Kidney glomerular epithelial cell (primary cell): Measurements from ENCODE around the gene PPARA.

Source experiments
- DNase-seq: peaks from one replicate; lab custom pipeline; 2025; lab: John Stamatoyannopoulos, UW

The PPARA gene

GRCh38 chr22:46145361-46145851 is 4.9 kb upstream of the PPARA start:
- DNase-seq = no peak

GRCh38 chr22:46145896-46146295 is 4.4 kb upstream of the PPARA start:
- no peak for DNase-seq

GRCh38 chr22:46146329-46146728 is 4.0 kb upstream of the PPARA start:
- DNase-seq = no peak

DNA sequence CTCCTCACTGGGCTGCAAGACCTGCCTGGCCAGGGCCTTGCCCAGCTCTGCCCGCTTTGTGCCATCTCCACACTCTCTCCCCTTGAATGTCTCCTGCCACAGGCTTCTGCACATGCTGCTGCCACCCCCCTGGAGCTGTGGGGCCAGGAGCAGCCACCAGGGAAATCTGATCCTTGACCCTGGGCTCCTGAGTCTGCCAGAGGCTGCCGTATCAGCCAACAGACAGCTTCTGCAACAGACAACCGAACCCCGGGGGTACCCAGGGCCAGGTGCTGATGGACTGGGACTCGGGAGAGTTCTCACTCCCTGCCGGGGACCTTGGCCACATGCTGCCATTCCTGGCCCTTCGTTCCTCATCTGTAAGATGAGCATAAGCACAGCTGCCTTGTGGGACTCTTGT is 3.3 kb upstream of the PPARA start:
- no peak for DNase-seq

- no peak for DNase-seq
These were observed 2.7 kb upstream of the PPARA start for GRCh38 chr22:46147471-46148267.

DNA sequence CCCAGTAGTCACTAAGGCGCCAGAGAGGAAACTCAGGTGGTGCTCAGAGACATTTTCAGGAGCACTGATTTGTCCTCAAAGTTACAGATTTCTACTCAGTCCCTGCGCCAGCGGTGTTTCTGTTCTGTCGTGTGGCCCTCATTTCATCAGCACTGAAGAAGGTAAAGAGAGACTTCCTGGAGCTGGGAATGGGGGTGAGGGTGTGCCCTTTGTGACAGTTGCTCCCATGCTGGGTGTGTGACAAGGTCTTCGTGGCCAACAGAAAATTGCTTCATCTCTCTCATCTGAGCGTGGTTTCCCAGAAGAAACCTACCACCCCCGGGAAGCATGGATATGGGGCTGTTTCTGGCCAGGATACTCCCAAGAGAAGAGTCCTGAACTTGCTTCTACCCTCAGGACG is 2.0 kb upstream of the PPARA start:
- no peak for DNase-seq

DNA sequence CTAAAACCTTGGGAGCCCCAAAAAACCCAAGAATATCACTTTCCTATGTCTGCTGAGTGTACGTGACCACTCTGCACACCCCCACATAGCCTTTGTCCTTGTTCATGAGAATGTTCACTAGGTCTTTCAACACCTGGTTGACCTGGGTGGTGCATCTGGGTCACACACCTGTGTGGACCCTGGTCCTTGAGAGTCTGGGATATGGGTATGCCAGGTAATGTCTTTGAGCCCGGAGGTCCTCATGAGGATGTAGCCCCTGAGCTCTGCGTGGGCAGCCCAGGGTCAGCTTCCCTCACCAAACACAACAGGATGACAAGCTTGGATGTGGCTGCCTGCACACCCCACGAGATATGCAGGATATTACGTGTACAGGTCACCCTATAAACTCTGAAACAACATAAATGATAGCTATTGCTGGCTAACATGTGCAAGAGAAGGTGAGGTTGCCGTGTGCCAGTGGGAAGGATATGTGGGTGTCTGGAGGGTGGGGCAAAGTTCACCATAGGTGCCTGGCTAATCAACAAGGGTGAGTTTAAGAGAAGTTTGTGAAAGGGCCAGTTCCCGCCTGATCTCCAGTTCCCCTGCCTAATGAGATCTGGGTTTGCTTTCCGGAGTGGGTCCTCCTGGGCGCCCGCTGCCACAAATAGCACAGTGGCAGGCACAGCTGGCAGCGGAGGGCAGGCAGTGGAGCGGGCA is 1.4 kb upstream of the PPARA start:
- no peak for DNase-seq

- no peak for DNase-seq
These were observed 753 bp upstream of the PPARA start for GRCh38 chr22:46149512-46150033.

DNA sequence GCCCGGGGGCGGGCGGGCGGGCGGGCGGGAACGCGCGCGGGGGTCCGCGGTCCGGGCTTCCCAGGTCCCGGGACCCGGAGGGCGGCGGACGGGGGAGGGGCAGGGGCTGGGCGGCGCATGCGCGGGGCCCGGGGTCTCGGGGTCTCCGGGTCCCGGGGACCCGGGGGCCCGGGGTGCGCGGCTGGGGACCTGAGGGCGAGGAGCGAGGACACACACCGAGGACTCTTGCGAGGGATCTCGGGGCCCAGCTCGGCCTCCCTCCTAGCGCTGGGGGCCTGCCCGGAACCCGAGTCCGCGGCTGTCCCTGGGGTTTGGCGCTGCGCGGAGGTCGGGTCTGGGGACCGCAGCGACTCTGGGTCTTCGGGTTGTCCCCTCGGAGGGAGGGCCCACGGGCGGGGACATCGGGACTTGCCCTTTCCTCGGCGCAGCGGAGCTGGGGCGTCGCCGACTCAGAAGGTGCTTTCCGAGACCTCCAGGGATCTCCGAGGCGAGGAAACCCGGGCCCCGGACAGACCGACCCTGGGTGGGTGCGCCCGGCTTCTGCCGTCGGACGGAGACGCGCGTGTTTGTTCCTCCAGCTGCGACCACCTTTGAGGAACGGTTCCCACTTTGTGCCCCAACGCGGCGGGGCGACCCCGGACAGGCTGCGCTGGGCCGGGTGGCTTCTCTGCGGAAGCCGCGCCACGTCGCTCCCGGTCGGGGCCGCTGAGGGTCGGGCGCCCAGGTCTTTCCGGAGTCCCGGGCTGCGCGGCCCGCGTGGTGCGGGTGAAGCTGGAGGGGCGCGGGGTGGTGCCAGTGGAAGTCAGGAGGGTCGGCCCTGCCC is 540 bp downstream of the PPARA start:
- no peak for DNase-seq

- no peak for DNase-seq
These were observed 3.6 kb downstream of the PPARA start for GRCh38 chr22:46153930-46154329.

DNA sequence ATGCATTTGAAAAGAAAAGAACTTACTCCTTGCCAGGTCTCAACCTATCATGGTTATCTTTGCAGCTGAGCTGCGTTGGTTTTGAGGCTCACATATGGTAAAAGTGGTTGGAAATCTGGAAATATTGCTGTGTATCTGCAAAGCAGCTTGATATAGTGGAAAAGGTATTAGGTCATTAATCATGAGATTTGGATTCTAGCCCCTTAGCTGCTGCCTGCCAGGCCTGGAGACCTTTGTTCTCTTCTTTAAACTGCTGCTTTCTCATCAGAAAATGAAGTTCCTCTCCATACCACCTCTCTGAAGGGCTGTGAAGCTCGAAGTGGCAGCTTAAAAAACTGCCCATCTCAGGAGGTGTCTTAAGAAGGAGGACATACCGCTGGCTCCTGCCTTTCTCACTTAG is 5.7 kb downstream of the PPARA start:
- DNase-seq = no peak

- no peak for DNase-seq
These were observed 8.0 kb downstream of the PPARA start for GRCh38 chr22:46158283-46158682.

- DNase-seq = no peak
These were observed 8.9 kb downstream of the PPARA start for GRCh38 chr22:46159212-46159611.

GRCh38 chr22:46159777-46160176 is 9.5 kb downstream of the PPARA start:
- no peak for DNase-seq

- DNase-seq = no peak
These were observed 12.0 kb downstream of the PPARA start for GRCh38 chr22:46162285-46162684.

- DNase-seq = no peak
These were observed 12.6 kb downstream of the PPARA start for GRCh38 chr22:46162771-46163556.

GRCh38 chr22:46163557-46163888 is 13.2 kb downstream of the PPARA start:
- no peak for DNase-seq

DNA sequence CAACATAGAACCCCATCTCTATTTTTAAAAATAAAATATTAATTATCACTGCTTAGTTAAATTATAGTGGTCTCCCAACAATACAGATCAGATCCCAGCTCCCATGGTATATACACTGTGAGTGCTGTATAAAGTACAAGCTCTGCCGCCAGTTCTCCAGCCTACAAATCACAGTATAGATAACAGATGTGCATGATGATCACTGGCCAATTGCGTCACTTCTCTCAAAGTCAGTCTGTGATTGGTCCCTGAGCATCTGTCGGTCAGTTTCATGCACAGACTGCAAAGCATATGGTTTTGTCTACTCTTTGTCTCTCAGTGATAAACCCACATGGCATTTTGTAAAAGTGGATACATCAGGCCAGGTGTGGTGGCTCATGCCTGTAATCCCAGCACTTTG is 15.7 kb downstream of the PPARA start:
- no peak for DNase-seq

DNA sequence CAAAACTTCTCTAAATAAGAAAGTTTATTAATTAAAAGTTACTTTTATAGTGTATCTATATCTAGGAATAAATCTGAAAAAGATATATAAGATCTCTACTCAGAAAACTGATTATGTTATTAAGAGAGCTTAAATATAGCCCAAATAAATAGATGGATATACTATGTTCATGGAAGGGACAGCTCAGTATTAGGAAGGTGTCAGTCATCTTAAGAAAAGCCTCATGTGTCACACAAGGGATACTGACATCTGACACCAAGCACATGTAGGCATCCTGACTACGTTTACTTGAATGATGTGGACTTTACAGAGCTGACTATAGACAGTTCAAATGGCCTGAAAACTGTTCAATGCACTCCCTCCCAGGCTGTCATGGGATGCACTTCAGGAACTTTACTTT is 19.3 kb downstream of the PPARA start:
- DNase-seq = no peak

DNA sequence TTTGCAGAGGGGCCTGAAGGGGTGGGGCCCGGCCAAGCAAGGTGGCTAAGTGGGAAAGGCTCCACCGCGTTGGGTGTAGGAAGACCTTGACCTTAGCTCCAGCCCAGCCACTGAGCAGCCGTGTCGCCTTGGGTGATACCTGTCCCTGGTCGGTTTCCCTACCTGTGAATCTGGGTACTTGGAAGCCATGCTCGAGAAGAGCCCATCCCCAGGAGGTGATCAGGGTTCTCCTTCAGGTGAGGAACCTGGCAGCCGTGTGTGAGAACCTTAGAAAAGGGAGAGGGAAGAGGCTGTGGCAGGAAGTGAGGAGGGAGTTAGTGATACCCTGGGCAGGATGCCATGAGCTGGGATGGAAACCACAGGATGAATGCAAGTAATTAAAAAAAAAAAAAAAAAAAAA is 21.6 kb downstream of the PPARA start:
- DNase-seq = no peak

DNA sequence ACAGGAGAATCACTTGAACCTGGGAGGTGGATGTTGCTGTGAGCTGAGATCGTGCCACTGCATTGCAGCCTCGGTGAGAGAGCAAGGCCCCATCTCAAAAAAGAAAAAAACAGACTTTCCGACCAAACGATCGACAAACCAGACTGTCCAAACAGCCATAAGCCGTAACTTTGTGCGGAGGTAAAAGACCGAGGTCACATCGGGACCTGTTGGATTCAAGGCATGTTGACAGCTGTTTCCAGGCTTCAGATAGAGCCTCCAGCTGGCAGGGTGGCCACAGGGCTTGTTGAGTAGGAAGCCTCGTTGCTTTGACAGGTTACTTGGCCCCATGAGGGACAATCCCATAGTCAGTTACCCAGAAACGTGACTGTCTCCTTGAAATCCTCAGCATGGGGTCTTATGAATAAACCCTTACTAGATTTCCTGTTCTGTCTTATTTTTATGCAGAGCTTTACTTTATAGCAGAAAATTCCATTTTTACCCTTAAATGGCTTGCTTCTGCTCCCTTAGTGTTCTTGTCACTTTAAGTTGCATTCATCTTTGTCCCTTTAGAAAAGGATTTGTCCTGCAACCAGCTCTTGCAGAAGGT is 22.3 kb downstream of the PPARA start:
- DNase-seq = no peak
